ENCODE measurements around the gene ST14. TPM values are rescaled to one million over a fixed set of nuclear protein-coding genes. Genes with fewer than 3 reads are reported as not detected.

The ST14 gene
- total and polyA plus RNA-seq, 10 of the 15 experiments (the other 5 are each of a cell fraction or from before 2014, with no cell fraction given), result 0.02 to 3.9 (median 0.73) TPM; not detected in 2

DNA sequence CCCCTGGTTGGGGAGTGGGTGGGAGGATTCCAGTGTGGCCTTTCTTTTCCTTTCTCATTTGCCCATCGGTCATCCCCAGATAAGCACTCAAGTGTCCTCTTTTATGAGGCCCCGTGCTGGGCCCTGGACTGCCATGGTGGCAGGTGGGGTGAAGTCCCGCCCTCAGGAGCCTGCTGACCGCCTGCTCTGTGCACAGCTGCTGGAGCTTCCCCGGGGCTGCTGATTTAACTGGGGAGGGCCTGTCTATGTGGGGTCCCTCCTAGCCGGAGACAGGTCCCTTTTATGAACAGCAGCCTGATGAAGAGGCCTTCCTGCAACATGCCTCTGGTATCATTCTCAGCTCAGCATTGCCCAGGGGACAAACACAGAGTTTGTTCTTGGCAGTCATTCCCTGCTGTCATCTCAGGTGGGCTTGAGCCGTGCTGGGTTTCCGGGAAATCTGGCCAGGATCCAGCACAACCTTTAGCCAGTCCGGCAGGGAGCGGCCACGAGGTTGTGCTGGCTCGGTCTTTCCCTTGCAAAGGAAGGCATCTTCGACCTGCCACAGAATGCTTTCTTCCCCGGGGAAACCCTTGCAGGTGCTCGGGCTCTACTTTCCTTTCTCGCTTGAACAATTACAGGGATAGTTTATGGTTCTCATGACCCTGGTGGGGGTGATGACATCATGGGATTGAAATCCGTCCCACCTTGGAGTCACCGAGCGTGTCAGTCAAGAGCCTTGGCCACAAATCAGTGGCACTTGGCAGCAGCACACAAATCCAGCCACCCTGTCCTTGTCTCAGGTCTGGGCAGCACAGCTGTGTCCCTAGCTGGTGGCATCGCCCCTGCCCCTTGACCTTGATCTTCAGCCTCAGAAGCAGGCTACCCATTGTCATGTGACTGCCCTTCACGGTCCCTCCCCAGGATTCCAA lies 20.1 kb downstream of the ST14 start:
- Histone ChIP-seq H4K20me1 (ENCODE audit: control insufficient read depth, insufficient read depth) (no peaks in the 10 kb centered on the region), H3K27ac (ENCODE audit: control insufficient read depth, insufficient read depth) (no peak overlapping the region), H3K4me1 (ENCODE audit: control insufficient read depth, insufficient read depth, low read length) (peaks cover 35% of the 10 kb centered on the region), H3K79me2 (ENCODE audit: control insufficient read depth, insufficient read depth, low read length) (no peaks in the 10 kb centered on the region), H2AFZ (ENCODE audit: control insufficient read depth, low read depth, low read length) (no peak overlapping the region), H3K9ac (ENCODE audit: control insufficient read depth, insufficient read depth, low read length) (no peak overlapping the region), H3K9me3 (replicated peaks; ENCODE audit: control insufficient read depth, insufficient read depth, low read length) (no peaks in the 10 kb centered on the region; the same call in 2 of the 3 replicates), H3K4me2 (ENCODE audit: control insufficient read depth, insufficient read depth) (no peak overlapping the region), H3K36me3 (ENCODE audit: control insufficient read depth in 2 of 2, insufficient read depth in 2 of 2, low read length in 1 of 2) (no peaks in the 10 kb centered on the region), H3K27me3 (replicated peaks in 1 of 2; ENCODE audit: control insufficient read depth in 2 of 2, insufficient read depth in 2 of 2, low read length in 1 of 2) (no peaks in the 10 kb centered on the region), H3K4me3 (no peak overlapping the region)
- intact Hi-C loops (cut with micrococcal nuclease; ENCODE audit: unreplicated experiment), result loop anchor here (5.0 kb wide), 1 partner anchor 32 kb away; no protein-coding TSS in a partner anchor
- WGBS (ENCODE audit: insufficient coverage, insufficient replicate concordance, low lambda C conversion rate, missing lambda C conversion rate), result 47% methylated on average over 21 of the region's 21 CpGs
- ChIA-PET RAD21 (ENCODE audit: unreplicated experiment) (interaction anchor here (2.4 kb wide), 1 partner anchor 29 kb away, joined by 17 read pairs; no protein-coding TSS in a partner anchor), SMC1A (ENCODE audit: uncharacterized antibody, unreplicated experiment) (interaction anchor here (2.1 to 5.2 kb wide), 3 partner anchors 12 to 28 kb away, joined by 5 to 37 read pairs (median 21); no protein-coding TSS in a partner anchor), CTCF (interaction anchor here (1.1 to 2.0 kb wide), 2 partner anchors 12 to 31 kb away, joined by 4 to 6 read pairs; no protein-coding TSS in a partner anchor), POLR2A (interaction anchor here (0.5 to 1.5 kb wide), 5 partner anchors 12 to 220 kb away, joined by 3 to 7 read pairs (median 6); no protein-coding TSS in a partner anchor)
- no peak for FAIRE-seq
- peak in 1 of 2 experiments; percentile 6; a peak in 1 of 4 replicates for TF ChIP-seq BHLHE40 (IDR thresholded peaks at IDR 0.05; ENCODE audit: borderline replicate concordance in 1 of 2, low read depth in 2 of 2, low read length in 1 of 2)
- TF ChIP-seq IKZF1 (conservative IDR thresholded peaks at IDR 0.05), result 0 out of 2 replicates have a peak, but pooled peaks have one; percentile 2
- TF ChIP-seq, protein P1, sequence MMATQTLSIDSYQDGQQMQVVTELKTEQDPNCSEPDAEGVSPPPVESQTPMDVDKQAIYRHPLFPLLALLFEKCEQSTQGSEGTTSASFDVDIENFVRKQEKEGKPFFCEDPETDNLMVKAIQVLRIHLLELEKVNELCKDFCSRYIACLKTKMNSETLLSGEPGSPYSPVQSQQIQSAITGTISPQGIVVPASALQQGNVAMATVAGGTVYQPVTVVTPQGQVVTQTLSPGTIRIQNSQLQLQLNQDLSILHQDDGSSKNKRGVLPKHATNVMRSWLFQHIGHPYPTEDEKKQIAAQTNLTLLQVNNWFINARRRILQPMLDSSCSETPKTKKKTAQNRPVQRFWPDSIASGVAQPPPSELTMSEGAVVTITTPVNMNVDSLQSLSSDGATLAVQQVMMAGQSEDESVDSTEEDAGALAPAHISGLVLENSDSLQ (IDR thresholded peaks at IDR 0.05), result peak; percentile 54
- no peak for TF ChIP-seq TBL1XR1 (IDR thresholded peaks at IDR 0.05; ENCODE audit: low read depth, low read length)
- peak; percentile 59 for TF ChIP-seq ATF7 (IDR thresholded peaks at IDR 0.05; ENCODE audit: low read depth)
- TF ChIP-seq, protein P2, sequence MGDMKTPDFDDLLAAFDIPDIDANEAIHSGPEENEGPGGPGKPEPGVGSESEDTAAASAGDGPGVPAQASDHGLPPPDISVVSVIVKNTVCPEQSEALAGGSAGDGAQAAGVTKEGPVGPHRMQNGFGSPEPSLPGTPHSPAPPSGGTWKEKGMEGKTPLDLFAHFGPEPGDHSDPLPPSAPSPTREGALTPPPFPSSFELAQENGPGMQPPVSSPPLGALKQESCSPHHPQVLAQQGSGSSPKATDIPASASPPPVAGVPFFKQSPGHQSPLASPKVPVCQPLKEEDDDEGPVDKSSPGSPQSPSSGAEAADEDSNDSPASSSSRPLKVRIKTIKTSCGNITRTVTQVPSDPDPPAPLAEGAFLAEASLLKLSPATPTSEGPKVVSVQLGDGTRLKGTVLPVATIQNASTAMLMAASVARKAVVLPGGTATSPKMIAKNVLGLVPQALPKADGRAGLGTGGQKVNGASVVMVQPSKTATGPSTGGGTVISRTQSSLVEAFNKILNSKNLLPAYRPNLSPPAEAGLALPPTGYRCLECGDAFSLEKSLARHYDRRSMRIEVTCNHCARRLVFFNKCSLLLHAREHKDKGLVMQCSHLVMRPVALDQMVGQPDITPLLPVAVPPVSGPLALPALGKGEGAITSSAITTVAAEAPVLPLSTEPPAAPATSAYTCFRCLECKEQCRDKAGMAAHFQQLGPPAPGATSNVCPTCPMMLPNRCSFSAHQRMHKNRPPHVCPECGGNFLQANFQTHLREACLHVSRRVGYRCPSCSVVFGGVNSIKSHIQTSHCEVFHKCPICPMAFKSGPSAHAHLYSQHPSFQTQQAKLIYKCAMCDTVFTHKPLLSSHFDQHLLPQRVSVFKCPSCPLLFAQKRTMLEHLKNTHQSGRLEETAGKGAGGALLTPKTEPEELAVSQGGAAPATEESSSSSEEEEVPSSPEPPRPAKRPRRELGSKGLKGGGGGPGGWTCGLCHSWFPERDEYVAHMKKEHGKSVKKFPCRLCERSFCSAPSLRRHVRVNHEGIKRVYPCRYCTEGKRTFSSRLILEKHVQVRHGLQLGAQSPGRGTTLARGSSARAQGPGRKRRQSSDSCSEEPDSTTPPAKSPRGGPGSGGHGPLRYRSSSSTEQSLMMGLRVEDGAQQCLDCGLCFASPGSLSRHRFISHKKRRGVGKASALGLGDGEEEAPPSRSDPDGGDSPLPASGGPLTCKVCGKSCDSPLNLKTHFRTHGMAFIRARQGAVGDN (IDR thresholded peaks at IDR 0.05), result no peak
- no peak for TF ChIP-seq MYB (IDR thresholded peaks at IDR 0.05; ENCODE audit: borderline replicate concordance, low read depth, low read length)
- TF ChIP-seq, protein P3, sequence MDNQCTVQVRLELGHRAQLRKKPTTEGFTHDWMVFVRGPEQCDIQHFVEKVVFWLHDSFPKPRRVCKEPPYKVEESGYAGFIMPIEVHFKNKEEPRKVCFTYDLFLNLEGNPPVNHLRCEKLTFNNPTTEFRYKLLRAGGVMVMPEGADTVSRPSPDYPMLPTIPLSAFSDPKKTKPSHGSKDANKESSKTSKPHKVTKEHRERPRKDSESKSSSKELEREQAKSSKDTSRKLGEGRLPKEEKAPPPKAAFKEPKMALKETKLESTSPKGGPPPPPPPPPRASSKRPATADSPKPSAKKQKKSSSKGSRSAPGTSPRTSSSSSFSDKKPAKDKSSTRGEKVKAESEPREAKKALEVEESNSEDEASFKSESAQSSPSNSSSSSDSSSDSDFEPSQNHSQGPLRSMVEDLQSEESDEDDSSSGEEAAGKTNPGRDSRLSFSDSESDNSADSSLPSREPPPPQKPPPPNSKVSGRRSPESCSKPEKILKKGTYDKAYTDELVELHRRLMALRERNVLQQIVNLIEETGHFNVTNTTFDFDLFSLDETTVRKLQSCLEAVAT (IDR thresholded peaks at IDR 0.05), result 0 out of 2 replicates have a peak, but pooled peaks have one; percentile 31
- in situ Hi-C loops (cut with MboI), result no loop called here
- ATAC-seq, result peak; percentile 7
- BruUV-seq (replicated peaks), result no TSS peak
- no peak for DNase-seq (ENCODE audit: low read depth, low spot score)

Measured in GM12878 (cell line).